H54 (cell line): ENCODE data around the gene DNAJC4.
A peak's percentile ranks its signal among the peaks of the same experiment; 100 is the strongest.

Experiments
- DNase-seq: peaks from one replicate; pipeline ENCODE4 v3.0.0; 2011; ENCODE audit warnings: low spot score, mixed read lengths; ENCODE audit not compliant: insufficient read length
- FAIRE-seq: peaks from 3 replicates; lab custom pipeline; 2011; peaks lifted over from hg19 to GRCh38; lab: Jason Lieb, UNC
- POLR2A ChIP-seq: IDR thresholded peaks from 2 replicates; pipeline ENCODE4 v1.6.1; 2011; ENCODE audit warnings: low read depth, mild to moderate bottlenecking, low read length

Gene DNAJC4

DNA sequence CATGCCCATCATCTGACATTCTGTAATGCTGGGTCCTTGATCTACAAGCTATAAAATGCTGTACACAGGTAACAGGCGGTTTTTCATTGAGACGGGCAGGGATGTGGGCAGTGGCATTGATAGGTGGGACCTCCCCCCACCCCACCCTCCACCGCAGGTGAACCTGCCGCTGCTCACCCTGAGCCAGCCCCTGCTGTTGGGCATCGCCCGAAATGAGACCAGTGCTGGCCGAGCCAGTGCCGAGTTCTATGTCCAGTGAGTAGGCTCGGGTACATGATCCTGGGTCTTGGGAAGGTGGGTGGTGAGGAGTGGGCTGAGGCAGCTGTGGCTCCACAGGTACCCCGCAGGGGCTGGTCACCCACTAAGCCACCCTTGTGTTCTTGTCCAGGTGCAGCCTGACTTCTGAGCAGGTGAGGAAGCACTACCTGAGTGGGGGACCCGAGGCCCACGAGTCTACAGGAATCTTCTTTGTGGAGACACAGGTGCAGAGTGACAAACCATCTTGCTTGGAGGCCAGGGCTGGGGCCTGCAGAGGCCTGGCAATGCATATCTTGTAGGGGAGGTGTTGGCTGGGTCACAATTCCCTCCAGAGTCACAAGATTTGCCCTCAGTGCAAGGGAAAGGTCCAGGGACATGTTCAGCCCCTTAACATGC is 1.1 kb upstream of the DNAJC4 start:
- no peak for FAIRE-seq
- TF ChIP-seq POLR2A = no peak

GRCh38 chr11:64229744-64230170 is 591 bp upstream of the DNAJC4 start:
- no peak for DNase-seq
- TF ChIP-seq POLR2A = no peak
- no peak for FAIRE-seq

More for the DNA sequence above, 1.1 kb upstream of the DNAJC4 start:
- no peak for DNase-seq

DNA sequence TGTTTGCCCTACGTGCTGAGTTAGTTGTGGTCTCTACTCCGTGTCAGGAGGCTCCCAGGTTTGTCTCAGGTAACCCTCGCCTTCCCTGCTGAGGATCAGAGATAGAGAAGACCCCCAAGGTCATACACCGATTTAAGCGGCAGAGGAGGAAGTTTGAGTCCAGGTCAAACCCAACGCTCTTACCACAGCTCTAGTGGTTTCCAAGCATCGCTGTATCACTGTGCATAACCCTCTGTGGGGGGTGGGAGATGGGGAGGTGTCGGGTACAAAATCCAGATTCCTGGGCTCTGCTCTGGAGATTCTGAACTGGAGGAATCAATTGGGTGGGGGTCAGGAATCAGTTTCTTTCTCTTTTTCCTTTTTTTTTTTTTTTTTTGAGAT is 627 bp downstream of the DNAJC4 start:
- DNase-seq = no peak
- TF ChIP-seq POLR2A = peak; percentile 6; the same call in 1 of the 2 replicates
- no peak for FAIRE-seq

- DNase-seq (no peak), FAIRE-seq (no peak)
Observed at GRCh38 chr11:64231546-64231945, 1.2 kb downstream of the DNAJC4 start.

GRCh38 chr11:64232182-64232966 is 2.0 kb downstream of the DNAJC4 start:
- TF ChIP-seq POLR2A = no peak
- DNase-seq (no peak), FAIRE-seq (no peak)

More at GRCh38 chr11:64231546-64231945, 1.2 kb downstream of the DNAJC4 start:
- no peak for TF ChIP-seq POLR2A

DNA sequence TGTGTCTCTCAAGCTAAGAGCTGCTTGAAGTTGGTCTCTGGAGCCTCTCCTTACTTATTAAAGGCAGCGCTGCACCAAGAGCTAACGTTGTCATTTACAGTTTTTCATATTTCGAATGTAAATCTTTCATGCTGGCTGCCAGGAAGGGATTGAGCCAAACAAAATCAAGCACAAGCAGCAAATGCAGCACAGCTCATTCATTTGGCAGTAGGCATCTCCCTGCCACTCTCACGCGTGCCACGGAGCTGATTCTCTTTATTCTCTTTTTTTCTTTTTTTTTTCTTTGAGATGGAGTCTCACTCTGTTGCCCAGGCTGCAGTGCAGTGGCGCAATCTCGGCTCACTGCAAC is 2.6 kb downstream of the DNAJC4 start:
- FAIRE-seq = no peak
- no peak for TF ChIP-seq POLR2A
- no peak for DNase-seq

GRCh38 chr11:64233913-64234586 is 3.7 kb downstream of the DNAJC4 start, which contains the start of gene VEGFB:
TSS of gene VEGFB (plus strand) at chr11:64234584. CDS start at chr11:64234834, 250 bp downstream.
- TF ChIP-seq POLR2A = no peak
- FAIRE-seq = no peak
- peak; percentile 67 for DNase-seq

DNA sequence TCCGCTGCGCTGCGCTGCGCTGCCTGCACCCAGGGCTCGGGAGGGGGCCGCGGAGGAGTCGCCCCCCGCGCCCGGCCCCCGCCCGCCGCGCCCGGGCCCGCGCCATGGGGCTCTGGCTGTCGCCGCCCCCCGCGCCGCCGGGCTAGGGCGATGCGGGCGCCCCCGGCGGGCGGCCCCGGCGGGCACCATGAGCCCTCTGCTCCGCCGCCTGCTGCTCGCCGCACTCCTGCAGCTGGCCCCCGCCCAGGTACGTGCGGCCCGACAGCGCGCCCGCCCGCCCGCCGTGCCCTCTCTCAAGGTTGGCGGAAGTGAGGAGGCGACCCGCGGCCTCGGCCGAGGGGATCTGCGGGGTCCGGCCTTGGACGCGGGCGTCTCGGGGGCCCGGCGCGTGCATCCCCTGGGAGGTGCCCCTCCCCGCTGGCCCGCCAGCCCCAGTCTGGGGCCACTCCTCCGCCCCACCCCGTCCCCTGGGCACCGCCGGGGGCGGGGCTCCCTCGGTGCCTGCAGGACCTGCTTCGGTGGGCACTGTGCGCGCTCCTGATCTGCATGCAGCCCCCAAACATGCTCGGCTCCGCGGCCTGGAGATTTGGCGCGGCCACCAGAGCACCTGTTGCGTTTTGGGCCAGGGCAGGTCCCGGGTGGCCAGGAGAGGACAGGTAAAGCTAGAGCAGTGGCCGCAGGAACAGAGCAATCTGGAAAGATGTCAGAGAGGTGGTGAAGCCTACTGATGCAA is 4.5 kb downstream of the DNAJC4 start:
- FAIRE-seq (no peak), DNase-seq (no peak)
- peak; percentile 43; the same call in 1 of the 2 replicates for TF ChIP-seq POLR2A

DNA sequence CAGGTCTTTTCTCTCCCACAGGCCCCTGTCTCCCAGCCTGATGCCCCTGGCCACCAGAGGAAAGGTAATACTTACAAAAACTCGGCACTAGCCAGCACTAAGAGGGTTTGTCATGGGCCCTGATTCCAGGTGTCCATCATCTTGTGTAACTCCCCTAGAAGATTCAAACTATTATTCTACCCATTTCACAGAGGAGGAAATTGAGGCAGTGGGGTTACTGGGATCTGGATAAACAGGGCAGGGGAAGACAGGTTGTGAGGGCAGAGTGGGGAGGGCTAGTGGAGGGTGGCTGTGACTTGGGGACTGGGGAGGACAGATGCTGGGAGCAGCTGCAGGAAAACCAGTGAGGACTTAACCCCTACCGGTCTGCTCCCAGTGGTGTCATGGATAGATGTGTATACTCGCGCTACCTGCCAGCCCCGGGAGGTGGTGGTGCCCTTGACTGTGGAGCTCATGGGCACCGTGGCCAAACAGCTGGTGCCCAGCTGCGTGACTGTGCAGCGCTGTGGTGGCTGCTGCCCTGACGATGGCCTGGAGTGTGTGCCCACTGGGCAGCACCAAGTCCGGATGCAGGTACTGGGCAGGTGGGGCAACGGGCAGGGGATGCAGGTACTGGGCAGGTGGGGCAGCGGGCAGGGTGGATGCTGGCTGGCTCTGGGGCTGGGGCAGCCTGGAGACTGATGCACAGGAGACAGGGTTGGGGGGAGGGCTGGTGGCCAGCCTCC is 5.3 kb downstream of the DNAJC4 start:
- FAIRE-seq = no peak
- no peak for DNase-seq
- no peak for TF ChIP-seq POLR2A

DNA sequence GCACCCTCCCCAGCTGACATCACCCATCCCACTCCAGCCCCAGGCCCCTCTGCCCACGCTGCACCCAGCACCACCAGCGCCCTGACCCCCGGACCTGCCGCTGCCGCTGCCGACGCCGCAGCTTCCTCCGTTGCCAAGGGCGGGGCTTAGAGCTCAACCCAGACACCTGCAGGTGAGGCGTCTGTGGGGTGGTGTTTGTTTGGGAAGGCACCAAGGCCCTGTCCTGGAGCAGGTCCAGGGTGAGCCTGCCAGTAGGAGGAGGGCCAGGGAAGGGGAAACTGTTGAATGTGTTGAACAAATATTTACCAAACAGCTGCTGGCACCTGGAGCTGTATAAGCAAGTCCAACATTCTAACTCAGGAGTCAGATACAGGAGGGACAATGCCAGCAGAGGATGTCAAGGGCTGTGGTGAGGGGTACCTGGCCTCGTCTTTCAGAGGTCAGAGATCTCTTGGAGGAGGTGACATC is 7.2 kb downstream of the DNAJC4 start:
- no peak for DNase-seq
- FAIRE-seq = no peak
- TF ChIP-seq POLR2A = no peak

DNA sequence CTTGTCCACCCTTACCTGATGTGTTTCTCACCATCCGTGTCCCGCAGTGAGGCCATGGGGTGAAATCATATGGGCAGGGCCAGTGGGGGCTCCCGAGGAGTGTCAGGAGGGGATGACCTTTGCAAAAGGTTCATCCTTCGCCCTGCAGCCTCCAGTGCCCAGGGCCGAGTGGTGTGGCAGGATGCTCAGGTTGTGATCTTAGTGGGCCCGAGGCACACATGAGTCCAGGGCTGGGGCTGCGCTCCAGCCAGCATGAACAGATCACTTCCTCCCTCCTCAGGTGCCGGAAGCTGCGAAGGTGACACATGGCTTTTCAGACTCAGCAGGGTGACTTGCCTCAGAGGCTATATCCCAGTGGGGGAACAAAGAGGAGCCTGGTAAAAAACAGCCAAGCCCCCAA is 7.7 kb downstream of the DNAJC4 start:
- FAIRE-seq = no peak
- DNase-seq = no peak

GRCh38 chr11:64238999-64239398 is 8.7 kb downstream of the DNAJC4 start:
- DNase-seq (no peak), FAIRE-seq (no peak)
- no peak for TF ChIP-seq POLR2A

More for the DNA sequence above, 7.7 kb downstream of the DNAJC4 start:
- no peak for TF ChIP-seq POLR2A
